WERI-Rb-1 (cell line): Measurements from ENCODE around the gene MEAK7.
"Not testable (repeated sequence)": the region's sequence is repeated elsewhere in the genome, so short reads cannot be mapped to it uniquely, and the experiment has no call there.

ENCODE experiments used
- DNase-seq: peaks from one replicate; pipeline ENCODE4 v3.0.0-alpha.2; 2020
- H3K27ac ChIP-seq: fragments of 250-450 bp; sonication (Bioruptor Pico); 2 replicates; pipeline ENCODE4 v1.5.1; 2020; ENCODE audit warnings: mild to moderate bottlenecking, moderate library complexity
- H3K27me3 ChIP-seq: fragments of 250-450 bp; sonication (Bioruptor Pico); 2 replicates; pipeline ENCODE4 v1.5.1; 2021; ENCODE audit warnings: mild to moderate bottlenecking, low read depth, moderate library complexity; ENCODE audit not compliant: insufficient read depth, severe bottlenecking
- H3K36me3 ChIP-seq: fragments of 250-450 bp; sonication (Bioruptor Pico); 2 replicates; pipeline ENCODE4 v1.5.1; 2020; ENCODE audit warnings: mild to moderate bottlenecking, moderate library complexity
- H3K4me3 ChIP-seq: 2 replicates; pipeline ENCODE4 v1.5.1; 2011; ENCODE audit warnings: low read depth, mild to moderate bottlenecking, control low read depth, low read length
- H3K9me3 ChIP-seq: fragments of 250-450 bp; sonication (Bioruptor Pico); 2 replicates; pipeline ENCODE4 v1.5.1; 2021; ENCODE audit warnings: mild to moderate bottlenecking, moderate library complexity; ENCODE audit not compliant: severe bottlenecking
- TF ChIP-seq, protein P1 (sequence below): IDR thresholded peaks from 2 replicates; pipeline ENCODE4 v1.5.1; 2011; ENCODE audit warnings: low read depth, mild to moderate bottlenecking, control low read depth, inconsistent platforms, low read length

MEAK7 gene

DNA sequence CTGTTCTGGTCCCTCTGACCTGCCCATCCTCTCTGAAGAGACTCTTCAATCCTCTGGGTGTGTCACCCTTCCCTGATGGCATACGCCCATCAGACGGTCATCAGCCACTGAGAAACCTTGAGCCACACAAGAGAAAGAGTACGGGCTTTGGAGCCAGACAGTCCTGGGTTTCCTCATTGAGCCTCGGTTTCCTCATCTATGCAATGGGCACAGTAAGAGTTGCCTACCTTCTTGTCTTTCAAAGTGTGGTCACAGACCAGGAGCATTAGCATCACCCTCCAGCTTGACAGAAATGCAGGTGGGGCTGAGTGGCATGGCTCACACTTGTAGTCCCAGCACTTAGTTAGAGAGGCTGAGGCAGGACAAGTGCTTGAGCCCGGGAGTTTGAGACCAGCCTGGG is 26.1 kb upstream of the MEAK7 start:
- H3K36me3 ChIP-seq = no peaks in the 10 kb centered on the region
- no peak overlapping the region for H3K27ac ChIP-seq
- no peaks in the 10 kb centered on the region for H3K9me3 ChIP-seq
- H3K27me3 ChIP-seq = no peaks in the 10 kb centered on the region
- H3K4me3 ChIP-seq = no peak overlapping the region
- TF ChIP-seq, protein P1, sequence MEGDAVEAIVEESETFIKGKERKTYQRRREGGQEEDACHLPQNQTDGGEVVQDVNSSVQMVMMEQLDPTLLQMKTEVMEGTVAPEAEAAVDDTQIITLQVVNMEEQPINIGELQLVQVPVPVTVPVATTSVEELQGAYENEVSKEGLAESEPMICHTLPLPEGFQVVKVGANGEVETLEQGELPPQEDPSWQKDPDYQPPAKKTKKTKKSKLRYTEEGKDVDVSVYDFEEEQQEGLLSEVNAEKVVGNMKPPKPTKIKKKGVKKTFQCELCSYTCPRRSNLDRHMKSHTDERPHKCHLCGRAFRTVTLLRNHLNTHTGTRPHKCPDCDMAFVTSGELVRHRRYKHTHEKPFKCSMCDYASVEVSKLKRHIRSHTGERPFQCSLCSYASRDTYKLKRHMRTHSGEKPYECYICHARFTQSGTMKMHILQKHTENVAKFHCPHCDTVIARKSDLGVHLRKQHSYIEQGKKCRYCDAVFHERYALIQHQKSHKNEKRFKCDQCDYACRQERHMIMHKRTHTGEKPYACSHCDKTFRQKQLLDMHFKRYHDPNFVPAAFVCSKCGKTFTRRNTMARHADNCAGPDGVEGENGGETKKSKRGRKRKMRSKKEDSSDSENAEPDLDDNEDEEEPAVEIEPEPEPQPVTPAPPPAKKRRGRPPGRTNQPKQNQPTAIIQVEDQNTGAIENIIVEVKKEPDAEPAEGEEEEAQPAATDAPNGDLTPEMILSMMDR = no peak
- no peak for DNase-seq

DNA sequence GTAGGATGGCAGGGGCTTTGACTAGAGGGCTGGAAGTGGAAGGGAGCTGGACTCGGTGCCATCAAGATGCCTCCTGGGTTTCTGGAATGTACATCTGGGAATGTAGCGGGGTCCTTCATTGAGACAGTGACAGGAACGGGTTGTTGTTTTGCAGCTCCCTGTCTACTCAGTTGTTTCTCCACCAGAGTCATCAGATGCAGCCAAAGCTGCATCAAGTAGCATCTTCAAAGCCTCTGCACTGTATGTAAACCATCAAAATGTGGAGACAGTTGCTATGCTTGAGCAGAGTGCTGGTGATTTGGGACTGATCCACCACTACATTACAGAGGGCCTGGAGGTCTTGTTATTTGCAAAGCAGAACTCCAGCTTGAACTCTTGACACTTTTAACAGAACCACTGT is 25.1 kb upstream of the MEAK7 start:
- no peaks in the 10 kb centered on the region for H3K36me3 ChIP-seq
- DNase-seq = no peak
- H3K9me3 ChIP-seq = no peaks in the 10 kb centered on the region
- no peak overlapping the region for H3K4me3 ChIP-seq
- H3K27me3 ChIP-seq = no peaks in the 10 kb centered on the region
- TF ChIP-seq, protein P1 = no peak
- no peak overlapping the region for H3K27ac ChIP-seq

DNA sequence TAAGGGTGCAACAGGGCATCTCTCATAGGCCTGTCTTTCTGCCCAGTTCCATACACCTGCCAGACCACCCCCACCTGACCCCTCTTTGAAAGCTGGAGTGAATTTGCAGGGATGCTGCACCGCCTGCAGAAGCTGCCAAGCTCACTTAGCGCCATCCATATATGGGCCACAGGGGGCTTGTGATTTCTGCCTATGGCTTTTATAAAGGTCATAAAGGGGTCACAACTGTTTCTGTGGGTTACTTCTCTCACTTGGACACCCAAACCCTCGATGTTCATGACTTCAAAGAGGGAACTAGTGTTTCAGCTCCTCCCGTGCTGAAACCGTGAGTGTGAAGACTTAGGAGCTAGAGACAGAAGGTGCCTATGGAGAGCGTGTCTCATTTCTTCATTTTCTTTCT is 23.9 kb upstream of the MEAK7 start:
- Histone ChIP-seq H3K27ac (peak overlapping the region; percentile 94; the same call in 1 of the 2 replicates), H3K9me3 (no peaks in the 10 kb centered on the region), H3K4me3 (no peak overlapping the region), H3K27me3 (no peaks in the 10 kb centered on the region), H3K36me3 (no peaks in the 10 kb centered on the region)
- TF ChIP-seq, protein P1 = no peak
- DNase-seq = no peak

DNA sequence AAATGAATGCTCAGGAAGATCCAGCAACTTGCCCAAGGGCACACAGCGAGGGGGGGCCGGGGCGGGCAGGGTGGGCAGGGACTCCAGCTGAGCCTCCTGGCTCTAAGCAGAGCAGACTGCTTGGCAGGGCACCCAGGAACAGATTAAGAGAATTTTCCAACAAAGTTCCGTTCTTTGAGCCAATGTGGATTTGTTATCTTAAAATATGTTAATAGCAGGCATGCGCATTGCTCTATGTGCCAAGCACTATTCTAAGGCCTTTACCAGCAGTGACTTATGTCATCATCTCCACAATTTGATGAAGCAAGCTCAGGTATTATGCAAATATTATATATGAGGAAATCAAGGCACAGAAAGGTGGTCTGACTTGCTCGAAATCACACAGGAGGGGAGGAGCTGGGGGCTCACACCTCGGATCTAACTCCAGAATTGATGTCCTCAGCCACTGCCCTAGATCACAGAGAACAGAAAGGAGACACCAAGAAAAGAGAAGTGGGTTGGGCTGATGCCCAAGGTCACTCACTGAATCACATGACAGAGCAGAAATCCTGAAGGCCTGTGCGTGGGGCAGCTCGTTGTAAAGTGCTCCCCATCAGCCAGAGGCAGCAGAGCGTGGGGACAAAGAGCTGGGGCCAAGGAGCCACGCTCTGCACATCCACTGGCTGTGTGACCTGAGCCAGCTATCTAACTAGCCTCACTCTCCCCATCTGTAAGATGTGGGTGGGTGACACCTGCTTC is 23.2 kb upstream of the MEAK7 start:
- Histone ChIP-seq H3K4me3 (peak overlapping the region; percentile 60), H3K9me3 (no peaks in the 10 kb centered on the region), H3K36me3 (no peaks in the 10 kb centered on the region), H3K27me3 (no peaks in the 10 kb centered on the region), H3K27ac (peak overlapping the region; percentile 94)
- no peak for DNase-seq
- TF ChIP-seq, protein P1 = no peak

DNA sequence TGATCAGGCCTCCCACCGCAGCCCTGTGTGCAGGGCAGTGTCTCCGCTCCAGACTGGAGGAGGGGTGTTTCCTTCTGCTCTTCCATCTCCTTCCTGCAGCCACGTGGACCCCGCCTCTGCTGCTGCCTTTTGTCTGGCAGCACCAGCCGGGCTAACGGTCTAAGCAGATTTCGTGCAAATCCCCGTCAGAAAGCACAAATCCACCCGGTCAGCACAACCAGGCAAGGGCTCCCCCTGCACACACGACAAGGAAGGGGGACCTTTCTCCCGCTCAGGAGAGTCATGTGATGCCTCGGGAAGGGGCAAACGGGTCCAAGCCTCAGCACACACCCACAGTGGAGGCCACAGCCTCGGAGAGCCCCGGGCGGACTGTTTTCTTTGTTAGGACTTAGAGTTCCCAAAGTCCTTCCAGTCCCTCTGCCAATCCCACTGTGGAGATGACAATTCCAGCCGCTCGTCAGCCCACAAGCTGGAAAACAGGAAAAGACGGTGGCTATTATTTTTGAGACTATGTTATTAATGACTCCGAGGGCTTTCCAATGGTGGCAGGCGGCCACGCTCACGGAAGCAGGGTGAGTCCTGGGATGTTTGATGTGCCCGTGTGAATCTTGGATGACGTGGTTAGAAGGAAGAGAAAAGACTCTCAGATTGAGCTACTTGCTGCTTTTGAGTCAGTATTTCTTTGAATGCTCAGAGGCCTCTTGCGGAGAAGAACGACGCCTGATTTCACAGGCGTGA is 22.5 kb upstream of the MEAK7 start:
- DNase-seq = peak; percentile 93
- no peaks in the 10 kb centered on the region for H3K27me3 ChIP-seq
- H3K9me3 ChIP-seq = no peaks in the 10 kb centered on the region
- no peaks in the 10 kb centered on the region for H3K36me3 ChIP-seq
- peak overlapping the region; percentile 60 for H3K4me3 ChIP-seq
- TF ChIP-seq, protein P1 = peak; percentile 24; the same call in 1 of the 2 replicates
- peak overlapping the region; percentile 94 for H3K27ac ChIP-seq

DNA sequence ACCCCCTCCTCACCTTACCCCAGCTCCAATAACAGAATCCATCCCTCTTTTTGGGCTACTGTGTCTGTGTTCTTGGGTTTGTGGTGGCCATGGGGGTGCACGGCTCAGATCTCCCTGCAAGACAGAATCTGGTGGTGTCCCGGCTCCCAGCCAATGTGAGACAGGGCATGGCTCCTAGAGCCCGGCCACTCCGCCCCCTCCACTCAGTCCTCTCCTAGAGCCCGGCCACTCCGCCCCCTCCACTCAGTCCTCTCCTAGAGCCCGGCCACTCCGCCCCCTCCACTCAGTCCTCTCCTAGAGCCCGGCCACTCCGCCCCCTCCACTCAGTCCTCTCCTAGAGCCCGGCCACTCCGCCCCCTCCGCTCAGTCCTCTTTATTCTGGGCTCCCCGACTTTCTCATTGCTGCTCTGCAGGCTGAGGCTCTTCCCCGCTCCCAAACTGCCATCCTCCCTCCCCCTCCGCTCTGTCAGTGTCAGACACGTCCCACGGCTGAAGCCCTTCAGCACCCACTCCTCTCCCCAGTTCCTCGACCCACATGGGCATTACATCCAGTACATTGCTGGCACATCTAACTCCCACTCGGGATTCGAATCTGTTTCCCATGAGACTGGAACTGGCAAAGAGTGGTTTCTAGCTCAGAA is 20.6 kb upstream of the MEAK7 start:
- not testable (repeated sequence) for H3K9me3 ChIP-seq, DNase-seq, H3K36me3 ChIP-seq, H3K27me3 ChIP-seq, H3K4me3 ChIP-seq
- H3K27ac ChIP-seq = peak overlapping the region; percentile 94; the same call in 1 of the 2 replicates
